Activated naive CD8-positive, alpha-beta T cell (primary cell): ENCODE measurements around the gene TMEM63A.
"Not testable (repeated sequence)": the region's sequence is repeated elsewhere in the genome, so short reads cannot be mapped to it uniquely, and the experiment has no call there.

Source experiments
- H3K27ac Mint-ChIP-seq: one replicate; pipeline ENCODE4 v1.8.0; 2021; ENCODE audit warnings: mixed read lengths
- H3K27me3 Mint-ChIP-seq: one replicate; pipeline ENCODE4 v1.8.0; 2021; ENCODE audit warnings: mixed read lengths
- H3K36me3 Mint-ChIP-seq: one replicate; pipeline ENCODE4 v1.8.0; 2021; ENCODE audit warnings: mixed read lengths
- H3K4me1 Mint-ChIP-seq: one replicate; pipeline ENCODE4 v1.8.0; 2021; ENCODE audit warnings: low read depth, mixed read lengths
- H3K4me3 Mint-ChIP-seq: one replicate; pipeline ENCODE4 v1.8.0; 2021; ENCODE audit warnings: mild to moderate bottlenecking, mixed read lengths
- H3K9me3 Mint-ChIP-seq: one replicate; pipeline ENCODE4 v1.8.0; 2021; ENCODE audit warnings: low read depth, mixed read lengths

Gene TMEM63A

GRCh38 chr1:225840223-225840610, 42.0 kb downstream of the TMEM63A start:
- no peak overlapping the region for H3K4me3 Mint-ChIP-seq
- peak overlapping the region; percentile 41 for H3K27ac Mint-ChIP-seq
- peaks cover 28% of the 10 kb centered on the region for H3K4me1 Mint-ChIP-seq
- H3K9me3 Mint-ChIP-seq = no peaks in the 10 kb centered on the region
- H3K27me3 Mint-ChIP-seq = no peaks in the 10 kb centered on the region
- H3K36me3 Mint-ChIP-seq = no peaks in the 10 kb centered on the region

GRCh38 chr1:225838793-225839192, 43.4 kb downstream of the TMEM63A start:
- peaks cover 28% of the 10 kb centered on the region for H3K4me1 Mint-ChIP-seq
- H3K36me3 Mint-ChIP-seq = no peaks in the 10 kb centered on the region
- no peak overlapping the region for H3K27ac Mint-ChIP-seq
- no peak overlapping the region for H3K4me3 Mint-ChIP-seq
- no peaks in the 10 kb centered on the region for H3K27me3 Mint-ChIP-seq
- H3K9me3 Mint-ChIP-seq = no peaks in the 10 kb centered on the region

GRCh38 chr1:225836296-225836695, 45.9 kb downstream of the TMEM63A start:
- not testable (repeated sequence) for H3K27me3 Mint-ChIP-seq, H3K27ac Mint-ChIP-seq, H3K36me3 Mint-ChIP-seq, H3K9me3 Mint-ChIP-seq, H3K4me3 Mint-ChIP-seq
- peaks cover 21% of the 10 kb centered on the region for H3K4me1 Mint-ChIP-seq

GRCh38 chr1:225835856-225836255, 46.3 kb downstream of the TMEM63A start:
- H3K9me3 Mint-ChIP-seq = no peaks in the 10 kb centered on the region
- no peaks in the 10 kb centered on the region for H3K36me3 Mint-ChIP-seq
- H3K27me3 Mint-ChIP-seq = no peaks in the 10 kb centered on the region
- peak overlapping the region; percentile 46 for H3K27ac Mint-ChIP-seq
- peaks cover 19% of the 10 kb centered on the region for H3K4me1 Mint-ChIP-seq
- no peak overlapping the region for H3K4me3 Mint-ChIP-seq

GRCh38 chr1:225834417-225835329, 47.5 kb downstream of the TMEM63A start:
- Mint-ChIP-seq H3K9me3 (no peaks in the 10 kb centered on the region), H3K4me3 (no peak overlapping the region), H3K36me3 (no peaks in the 10 kb centered on the region), H3K4me1 (peaks cover 8% of the 10 kb centered on the region), H3K27me3 (no peaks in the 10 kb centered on the region), H3K27ac (no peak overlapping the region)

- Mint-ChIP-seq H3K4me3 (no peak overlapping the region), H3K36me3 (no peaks in the 10 kb centered on the region), H3K9me3 (no peaks in the 10 kb centered on the region), H3K27ac (no peak overlapping the region), H3K4me1 (no peaks in the 10 kb centered on the region), H3K27me3 (no peaks in the 10 kb centered on the region)
These were observed 51.3 kb downstream of the TMEM63A start for GRCh38 chr1:225830841-225831240.

- Mint-ChIP-seq H3K9me3 (no peaks in the 10 kb centered on the region), H3K27ac (no peak overlapping the region), H3K4me3 (no peak overlapping the region), H3K27me3 (no peaks in the 10 kb centered on the region), H3K4me1 (no peaks in the 10 kb centered on the region), H3K36me3 (no peaks in the 10 kb centered on the region)
These were observed 53.4 kb downstream of the TMEM63A start for GRCh38 chr1:225828706-225829345.

GRCh38 chr1:225827076-225827475, 55.1 kb downstream of the TMEM63A start:
- Mint-ChIP-seq H3K27me3 (no peaks in the 10 kb centered on the region), H3K36me3 (no peaks in the 10 kb centered on the region), H3K9me3 (no peaks in the 10 kb centered on the region), H3K4me1 (no peaks in the 10 kb centered on the region), H3K27ac (no peak overlapping the region), H3K4me3 (no peak overlapping the region)

GRCh38 chr1:225825607-225826007, 56.6 kb downstream of the TMEM63A start:
- H3K36me3 Mint-ChIP-seq = peaks cover 2% of the 10 kb centered on the region
- H3K4me3 Mint-ChIP-seq = no peak overlapping the region
- H3K9me3 Mint-ChIP-seq = no peaks in the 10 kb centered on the region
- H3K27me3 Mint-ChIP-seq = no peaks in the 10 kb centered on the region
- H3K4me1 Mint-ChIP-seq = no peaks in the 10 kb centered on the region
- no peak overlapping the region for H3K27ac Mint-ChIP-seq

GRCh38 chr1:225825078-225825477, 57.1 kb downstream of the TMEM63A start:
- H3K27ac Mint-ChIP-seq = no peak overlapping the region
- H3K4me3 Mint-ChIP-seq = no peak overlapping the region
- H3K4me1 Mint-ChIP-seq = no peaks in the 10 kb centered on the region

GRCh38 chr1:225824533-225824941, 57.6 kb downstream of the TMEM63A start:
- no peaks in the 10 kb centered on the region for H3K9me3 Mint-ChIP-seq
- no peaks in the 10 kb centered on the region for H3K4me1 Mint-ChIP-seq
- no peak overlapping the region for H3K27ac Mint-ChIP-seq
- H3K36me3 Mint-ChIP-seq = peaks cover 2% of the 10 kb centered on the region
- H3K27me3 Mint-ChIP-seq = no peaks in the 10 kb centered on the region
- no peak overlapping the region for H3K4me3 Mint-ChIP-seq

More at GRCh38 chr1:225825078-225825477, 57.1 kb downstream of the TMEM63A start:
- peaks cover 2% of the 10 kb centered on the region for H3K36me3 Mint-ChIP-seq
- H3K9me3 Mint-ChIP-seq = no peaks in the 10 kb centered on the region
- no peaks in the 10 kb centered on the region for H3K27me3 Mint-ChIP-seq

- Mint-ChIP-seq H3K9me3 (no peaks in the 10 kb centered on the region), H3K36me3 (peaks cover 2% of the 10 kb centered on the region), H3K4me1 (no peaks in the 10 kb centered on the region), H3K27me3 (no peaks in the 10 kb centered on the region), H3K27ac (no peak overlapping the region), H3K4me3 (no peak overlapping the region)
These were observed 58.3 kb downstream of the TMEM63A start for GRCh38 chr1:225823811-225824261.

GRCh38 chr1:225822655-225823403, 59.4 kb downstream of the TMEM63A start:
- Mint-ChIP-seq H3K4me3 (no peak overlapping the region), H3K36me3 (peaks cover 2% of the 10 kb centered on the region), H3K4me1 (no peaks in the 10 kb centered on the region), H3K27ac (no peak overlapping the region), H3K27me3 (no peaks in the 10 kb centered on the region), H3K9me3 (no peaks in the 10 kb centered on the region)

GRCh38 chr1:225820522-225821120, 61.6 kb downstream of the TMEM63A start:
- no peaks in the 10 kb centered on the region for H3K9me3 Mint-ChIP-seq
- no peak overlapping the region for H3K4me3 Mint-ChIP-seq
- H3K27me3 Mint-ChIP-seq = no peaks in the 10 kb centered on the region
- H3K27ac Mint-ChIP-seq = no peak overlapping the region
- peaks cover 2% of the 10 kb centered on the region for H3K4me1 Mint-ChIP-seq
- peaks cover 2% of the 10 kb centered on the region for H3K36me3 Mint-ChIP-seq
